Measurements from ENCODE around the gene VEZF1.
A peak's percentile ranks its signal among the peaks of the same experiment; 100 is the strongest.

The VEZF1 gene

DNA sequence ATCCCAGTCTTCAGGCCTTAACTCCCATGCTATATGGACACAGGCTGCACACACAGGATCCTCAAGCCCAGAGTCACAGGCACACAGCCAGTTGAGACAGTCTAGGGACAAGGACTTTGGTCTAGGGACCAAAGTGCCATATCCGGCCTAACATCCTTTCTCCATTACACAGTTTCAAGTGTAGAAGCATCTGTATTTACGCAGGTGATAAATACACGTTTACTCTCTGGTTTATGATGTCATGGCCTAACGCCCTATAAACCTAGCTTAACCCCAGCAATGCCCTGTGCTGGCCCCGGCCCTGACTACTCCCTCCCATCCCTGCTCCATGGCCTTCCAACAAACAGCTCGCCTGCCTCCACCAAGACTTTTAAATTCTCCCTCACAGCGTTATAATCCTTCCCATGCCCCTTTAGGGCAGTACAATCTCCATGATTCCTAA, 50.0 kb downstream of the VEZF1 start:
- TF ChIP-seq SPI1 (IDR thresholded peaks at IDR 0.05; ENCODE audit: borderline replicate concordance, low read depth) (no peak), POLR2AphosphoS5 (IDR thresholded peaks at IDR 0.05; ENCODE audit: low read depth) (no peak), GABPA (IDR thresholded peaks at IDR 0.05; ENCODE audit: low read depth) (no peak)
- TF ChIP-seq, protein P1, sequence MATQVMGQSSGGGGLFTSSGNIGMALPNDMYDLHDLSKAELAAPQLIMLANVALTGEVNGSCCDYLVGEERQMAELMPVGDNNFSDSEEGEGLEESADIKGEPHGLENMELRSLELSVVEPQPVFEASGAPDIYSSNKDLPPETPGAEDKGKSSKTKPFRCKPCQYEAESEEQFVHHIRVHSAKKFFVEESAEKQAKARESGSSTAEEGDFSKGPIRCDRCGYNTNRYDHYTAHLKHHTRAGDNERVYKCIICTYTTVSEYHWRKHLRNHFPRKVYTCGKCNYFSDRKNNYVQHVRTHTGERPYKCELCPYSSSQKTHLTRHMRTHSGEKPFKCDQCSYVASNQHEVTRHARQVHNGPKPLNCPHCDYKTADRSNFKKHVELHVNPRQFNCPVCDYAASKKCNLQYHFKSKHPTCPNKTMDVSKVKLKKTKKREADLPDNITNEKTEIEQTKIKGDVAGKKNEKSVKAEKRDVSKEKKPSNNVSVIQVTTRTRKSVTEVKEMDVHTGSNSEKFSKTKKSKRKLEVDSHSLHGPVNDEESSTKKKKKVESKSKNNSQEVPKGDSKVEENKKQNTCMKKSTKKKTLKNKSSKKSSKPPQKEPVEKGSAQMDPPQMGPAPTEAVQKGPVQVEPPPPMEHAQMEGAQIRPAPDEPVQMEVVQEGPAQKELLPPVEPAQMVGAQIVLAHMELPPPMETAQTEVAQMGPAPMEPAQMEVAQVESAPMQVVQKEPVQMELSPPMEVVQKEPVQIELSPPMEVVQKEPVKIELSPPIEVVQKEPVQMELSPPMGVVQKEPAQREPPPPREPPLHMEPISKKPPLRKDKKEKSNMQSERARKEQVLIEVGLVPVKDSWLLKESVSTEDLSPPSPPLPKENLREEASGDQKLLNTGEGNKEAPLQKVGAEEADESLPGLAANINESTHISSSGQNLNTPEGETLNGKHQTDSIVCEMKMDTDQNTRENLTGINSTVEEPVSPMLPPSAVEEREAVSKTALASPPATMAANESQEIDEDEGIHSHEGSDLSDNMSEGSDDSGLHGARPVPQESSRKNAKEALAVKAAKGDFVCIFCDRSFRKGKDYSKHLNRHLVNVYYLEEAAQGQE (IDR thresholded peaks at IDR 0.05; ENCODE audit: insufficient replicate concordance, low read depth) = no peak
- TF ChIP-seq, protein P2, sequence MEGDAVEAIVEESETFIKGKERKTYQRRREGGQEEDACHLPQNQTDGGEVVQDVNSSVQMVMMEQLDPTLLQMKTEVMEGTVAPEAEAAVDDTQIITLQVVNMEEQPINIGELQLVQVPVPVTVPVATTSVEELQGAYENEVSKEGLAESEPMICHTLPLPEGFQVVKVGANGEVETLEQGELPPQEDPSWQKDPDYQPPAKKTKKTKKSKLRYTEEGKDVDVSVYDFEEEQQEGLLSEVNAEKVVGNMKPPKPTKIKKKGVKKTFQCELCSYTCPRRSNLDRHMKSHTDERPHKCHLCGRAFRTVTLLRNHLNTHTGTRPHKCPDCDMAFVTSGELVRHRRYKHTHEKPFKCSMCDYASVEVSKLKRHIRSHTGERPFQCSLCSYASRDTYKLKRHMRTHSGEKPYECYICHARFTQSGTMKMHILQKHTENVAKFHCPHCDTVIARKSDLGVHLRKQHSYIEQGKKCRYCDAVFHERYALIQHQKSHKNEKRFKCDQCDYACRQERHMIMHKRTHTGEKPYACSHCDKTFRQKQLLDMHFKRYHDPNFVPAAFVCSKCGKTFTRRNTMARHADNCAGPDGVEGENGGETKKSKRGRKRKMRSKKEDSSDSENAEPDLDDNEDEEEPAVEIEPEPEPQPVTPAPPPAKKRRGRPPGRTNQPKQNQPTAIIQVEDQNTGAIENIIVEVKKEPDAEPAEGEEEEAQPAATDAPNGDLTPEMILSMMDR (IDR thresholded peaks at IDR 0.05; ENCODE audit: insufficient read depth, low read length) = no peak
- DNase-seq (ENCODE audit: low read depth in 1 of 2, low spot score in 1 of 2) = no peak
- Histone ChIP-seq H3K27me3 (ENCODE audit: insufficient read depth, poor library complexity, severe bottlenecking) (no peaks in the 10 kb centered on the region), H3K4me3 (replicated peaks; ENCODE audit: insufficient read depth, low read length) (no peak overlapping the region), H3K27ac (replicated peaks) (no peak overlapping the region)

DNA sequence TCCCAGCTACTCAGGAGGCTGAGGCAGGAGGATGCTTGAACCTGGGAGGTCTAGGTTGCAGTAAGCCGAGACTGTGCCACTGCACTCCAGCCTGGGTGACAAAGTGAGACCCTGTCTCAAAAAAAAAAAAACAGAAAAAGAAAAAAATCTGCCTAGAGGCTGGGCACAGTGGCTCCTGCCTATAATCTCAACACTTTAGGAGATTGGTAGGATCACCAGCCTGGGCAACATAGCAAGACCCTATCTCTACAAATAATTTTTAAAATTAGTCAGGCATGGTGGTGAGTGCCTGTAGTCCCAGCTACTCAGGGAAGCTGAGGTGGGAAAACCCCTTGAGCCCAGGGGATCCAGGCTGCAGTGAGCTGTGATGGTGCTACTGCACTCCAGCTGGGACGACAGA, 50.6 kb downstream of the VEZF1 start:
- H3K27me3 ChIP-seq (ENCODE audit: insufficient read depth, poor library complexity, severe bottlenecking) = no peaks in the 10 kb centered on the region
- H3K27ac ChIP-seq (replicated peaks) = no peak overlapping the region
- TF ChIP-seq POLR2AphosphoS5 (IDR thresholded peaks at IDR 0.05; ENCODE audit: low read depth) (no peak), SPI1 (IDR thresholded peaks at IDR 0.05; ENCODE audit: borderline replicate concordance, low read depth) (no peak), GABPA (IDR thresholded peaks at IDR 0.05; ENCODE audit: low read depth) (no peak)
- TF ChIP-seq, protein P2 (IDR thresholded peaks at IDR 0.05; ENCODE audit: insufficient read depth, low read length) = no peak
- TF ChIP-seq, protein P1 (IDR thresholded peaks at IDR 0.05; ENCODE audit: insufficient replicate concordance, low read depth) = no peak
- H3K4me3 ChIP-seq (replicated peaks; ENCODE audit: insufficient read depth, low read length) = no peak overlapping the region
- no peak for DNase-seq (ENCODE audit: low read depth in 1 of 2, low spot score in 1 of 2)

DNA sequence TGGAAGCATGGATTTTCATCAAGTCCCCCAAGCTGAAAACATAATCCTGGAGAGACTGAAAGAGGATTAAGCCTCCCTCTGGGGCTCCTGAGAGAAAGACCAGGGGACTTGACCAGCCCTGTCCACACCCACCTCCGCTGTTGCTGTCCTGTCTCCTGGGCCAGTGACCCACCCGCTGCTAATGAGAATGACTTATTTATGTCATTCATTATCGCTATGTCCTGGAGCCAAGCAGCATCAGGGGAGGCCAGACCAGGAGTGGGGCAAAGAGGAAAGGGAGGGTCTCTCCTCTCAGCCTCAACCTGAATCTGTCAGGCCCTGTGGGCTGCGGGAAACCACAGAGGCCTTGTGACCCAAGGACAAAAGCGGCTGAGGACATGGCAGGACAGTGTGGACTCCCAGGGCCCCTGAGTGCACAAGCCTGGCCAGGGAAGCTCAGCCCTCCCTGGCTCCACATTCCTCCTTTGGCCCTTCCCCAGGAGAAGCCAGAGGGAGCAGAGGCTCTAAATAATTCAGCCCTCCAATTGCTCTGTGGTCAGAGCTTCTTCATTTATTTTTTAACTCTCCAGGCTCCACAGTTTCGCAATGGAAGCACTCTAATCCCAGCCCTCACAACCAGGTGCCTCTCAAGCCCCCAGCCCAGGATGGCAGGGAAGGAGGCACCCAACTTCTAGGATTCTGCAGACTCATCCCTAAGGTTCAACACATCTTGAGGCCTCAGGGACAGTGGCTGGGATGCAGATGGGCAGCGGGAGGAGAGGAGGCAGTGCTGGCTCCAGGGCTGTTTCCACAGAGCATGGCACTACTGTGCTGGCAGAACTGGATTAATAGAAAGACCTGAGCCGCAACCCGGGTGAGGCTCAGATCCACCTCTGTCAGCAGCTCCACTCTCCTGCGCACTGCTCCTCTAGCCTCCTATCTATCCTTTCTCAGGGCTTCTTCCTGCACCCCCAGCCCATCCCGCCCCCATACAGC, 51.9 kb downstream of the VEZF1 start:
- TF ChIP-seq GABPA (IDR thresholded peaks at IDR 0.05; ENCODE audit: low read depth) (no peak), SPI1 (IDR thresholded peaks at IDR 0.05; ENCODE audit: borderline replicate concordance, low read depth) (no peak), POLR2AphosphoS5 (IDR thresholded peaks at IDR 0.05; ENCODE audit: low read depth) (no peak)
- TF ChIP-seq, protein P2 (IDR thresholded peaks at IDR 0.05; ENCODE audit: insufficient read depth, low read length) = no peak
- no peaks in the 10 kb centered on the region for H3K27me3 ChIP-seq (ENCODE audit: insufficient read depth, poor library complexity, severe bottlenecking)
- DNase-seq (ENCODE audit: low read depth in 1 of 2, low spot score in 1 of 2) = peak in 1 of 2 experiments; percentile 29
- no peak overlapping the region for H3K4me3 ChIP-seq (replicated peaks; ENCODE audit: insufficient read depth, low read length)
- no peak overlapping the region for H3K27ac ChIP-seq (replicated peaks)
